HG03196 (cell line): ENCODE data around the gene WDR37.

Source experiments
- ATAC-seq: cut with Tn5 transposase; IDR thresholded peaks from one replicate; pipeline ENCODE4 v1.9.1; 2021; ENCODE audit not compliant: unreplicated experiment

Gene WDR37

GRCh38 chr10:1068380-1069361 is 12.5 kb downstream of the WDR37 start:
- no peak for ATAC-seq

GRCh38 chr10:1070919-1071318 is 14.7 kb downstream of the WDR37 start:
- no peak for ATAC-seq

GRCh38 chr10:1074052-1074747 is 18.0 kb downstream of the WDR37 start:
- ATAC-seq: no peak

GRCh38 chr10:1074748-1075308 is 18.6 kb downstream of the WDR37 start:
- ATAC-seq: no peak

- ATAC-seq: no peak
These were observed 22.5 kb downstream of the WDR37 start for GRCh38 chr10:1078668-1079067.

- no peak for ATAC-seq
These were observed 27.4 kb downstream of the WDR37 start for GRCh38 chr10:1083581-1083980.

- no peak for ATAC-seq
These were observed 28.1 kb downstream of the WDR37 start for GRCh38 chr10:1084011-1084950.

- ATAC-seq: no peak
These were observed 29.1 kb downstream of the WDR37 start for GRCh38 chr10:1085258-1085657.

- no peak for ATAC-seq
These were observed 30.6 kb downstream of the WDR37 start for GRCh38 chr10:1086787-1087186.

- no peak for ATAC-seq
These were observed 33.0 kb downstream of the WDR37 start for GRCh38 chr10:1089017-1089689.

- ATAC-seq: no peak
These were observed 34.5 kb downstream of the WDR37 start for GRCh38 chr10:1090696-1091095.

- ATAC-seq: no peak
These were observed 37.5 kb downstream of the WDR37 start for GRCh38 chr10:1093696-1094095.

GRCh38 chr10:1094112-1095057 is 38.2 kb downstream of the WDR37 start:
- ATAC-seq: no peak

GRCh38 chr10:1095498-1095897 is 39.3 kb downstream of the WDR37 start:
- ATAC-seq: no peak

GRCh38 chr10:1096287-1096889 is 40.2 kb downstream of the WDR37 start:
- ATAC-seq: no peak

GRCh38 chr10:1097436-1097835 is 41.3 kb downstream of the WDR37 start:
- ATAC-seq: no peak

GRCh38 chr10:1100143-1100542 is 44.0 kb downstream of the WDR37 start:
- ATAC-seq: no peak

GRCh38 chr10:1100691-1101368 is 44.6 kb downstream of the WDR37 start:
- ATAC-seq: no peak
